IMR-90 (cell line): ENCODE measurements around the gene PRPF6. TPM values are rescaled to one million over a fixed set of nuclear protein-coding genes. Genes with fewer than 3 reads are reported as not detected.

Experiments used
- ATAC-seq: fragments of 200-7000 bp; cut with Tn5 transposase; 2 replicates; pipeline ENCODE4 v1.9.1; 2020; ENCODE audit warnings: low read depth, mild to moderate bottlenecking, moderate library complexity
- BruUV-seq: library from RNA; stranded (reverse); fragments of 400-500 nt; replicated peaks from 2 replicates; lab custom pipeline; 2021; lab: Mats Ljungman, UMichigan
- CTCF ChIA-PET: fragments of 300-600 bp; formaldehyde crosslinking; extraction: SDS; loops from one replicate; lab custom pipeline; 2021; ENCODE audit warnings: antibody characterized with exemption; lab: Yijun Ruan, JAX
- POLR2A ChIA-PET: fragments of 300-600 bp; sonication (Branson Sonifier 250); formaldehyde crosslinking; loops from one replicate; lab custom pipeline; 2022; ENCODE audit warnings: antibody characterized with exemption; ENCODE audit not compliant: unreplicated experiment; lab: Charles Lee
- DNase-seq: peaks from one replicate; pipeline ENCODE4 v3.0.0; 2013
- H2AFZ ChIP-seq: replicated peaks from 2 replicates; pipeline ENCODE3; 2013; ENCODE audit warnings: low read length, mild to moderate bottlenecking; ENCODE audit not compliant: poor library complexity
- H2AK5ac ChIP-seq: 2 replicates; pipeline ENCODE4 v1.6.1; 2013; ENCODE audit warnings: low read depth, low read length, inconsistent platforms
- H2AK9ac ChIP-seq: replicated peaks from 2 replicates; pipeline ENCODE3; 2013; ENCODE audit warnings: mild to moderate bottlenecking, low read depth, low read length, moderate library complexity; ENCODE audit not compliant: poor library complexity
- H2BK120ac ChIP-seq: 2 replicates; pipeline ENCODE4 v1.6.1; 2013; ENCODE audit warnings: low read depth, low read length, inconsistent platforms
- H2BK15ac ChIP-seq: 3 replicates; pipeline ENCODE4 v1.6.1; 2013; ENCODE audit warnings: low read depth, low read length, inconsistent platforms
- H2BK20ac ChIP-seq: 2 replicates; pipeline ENCODE4 v1.6.1; 2013; ENCODE audit warnings: low read depth, mild to moderate bottlenecking, inconsistent platforms, low read length, moderate library complexity
- H2BK5ac ChIP-seq: 2 replicates; pipeline ENCODE4 v1.6.1; 2013; ENCODE audit warnings: mild to moderate bottlenecking, low read depth, low read length, inconsistent platforms; ENCODE audit not compliant: poor library complexity, severe bottlenecking
- H3K14ac ChIP-seq: replicated peaks from 2 replicates; pipeline ENCODE4 v1.6.1; 2013; ENCODE audit warnings: low read depth, low read length, inconsistent platforms
- H3K18ac ChIP-seq: 2 replicates; pipeline ENCODE4 v1.6.1; 2013; ENCODE audit warnings: low read depth, low read length, control low read depth
- H3K23ac ChIP-seq: 2 replicates; pipeline ENCODE4 v1.6.1; 2013; ENCODE audit warnings: low read depth, low read length, inconsistent platforms
- H3K27ac ChIP-seq: 2 replicates; pipeline ENCODE4 v1.5.1; 2013; ENCODE audit warnings: mild to moderate bottlenecking, control low read depth, low read length; ENCODE audit not compliant: insufficient read depth
- H3K27me3 ChIP-seq: 2 replicates; pipeline ENCODE4 v1.6.1; 2013; ENCODE audit warnings: low read length; ENCODE audit not compliant: control insufficient read depth, insufficient read depth
- H3K36me3 ChIP-seq: 2 replicates; pipeline ENCODE4 v1.6.1; 2013; ENCODE audit warnings: low read length, mixed read lengths; ENCODE audit not compliant: control insufficient read depth, insufficient read depth
- H3K4ac ChIP-seq: 2 replicates; pipeline ENCODE4 v1.6.1; 2013; ENCODE audit warnings: low read depth, low read length, inconsistent platforms
- H3K4me1 ChIP-seq: 2 replicates; pipeline ENCODE4 v1.6.1; 2013; ENCODE audit warnings: low read length, mixed read lengths; ENCODE audit not compliant: control insufficient read depth, insufficient read depth
- H3K4me2 ChIP-seq: 2 replicates; pipeline ENCODE4 v1.6.1; 2013; ENCODE audit warnings: low read depth, mild to moderate bottlenecking, control low read depth, low read length, moderate library complexity
- H3K4me3 ChIP-seq: 2 replicates; pipeline ENCODE4 v1.5.1; 2013; ENCODE audit warnings: low read depth, mild to moderate bottlenecking, control low read depth, low read length, moderate library complexity; ENCODE audit not compliant: insufficient read depth
- H3K56ac ChIP-seq: 2 replicates; pipeline ENCODE4 v1.6.1; 2013; ENCODE audit warnings: low read length, inconsistent platforms; ENCODE audit not compliant: insufficient read depth; ENCODE audit errors: extremely low read depth
- H3K79me1 ChIP-seq, 2 experiments: 2 replicates each; pipeline ENCODE4 v1.6.1; 2013; ENCODE audit warnings: low read length in 2 of 2, inconsistent platforms in 1 of 2, low read depth in 1 of 2
- H3K9ac ChIP-seq: 2 replicates; pipeline ENCODE4 v1.6.1; 2013; ENCODE audit warnings: low read depth, low read length, control low read depth
- H3K9me1 ChIP-seq: 2 replicates; pipeline ENCODE4 v1.6.1; 2013; ENCODE audit warnings: low read length, inconsistent platforms; ENCODE audit not compliant: insufficient read depth
- H3K9me3 ChIP-seq: 2 replicates; pipeline ENCODE4 v1.6.1; 2013; ENCODE audit warnings: low read length; ENCODE audit not compliant: control insufficient read depth, insufficient read depth
- H4K20me1 ChIP-seq: 2 replicates; pipeline ENCODE4 v1.6.1; 2013; ENCODE audit warnings: low read length, inconsistent platforms; ENCODE audit not compliant: insufficient read depth
- H4K5ac ChIP-seq: 2 replicates; pipeline ENCODE4 v1.6.1; 2013; ENCODE audit warnings: mild to moderate bottlenecking, low read depth, low read length, control low read depth
- H4K8ac ChIP-seq, 2 experiments: 2 replicates each; pipeline ENCODE4 v1.6.1; 2013; ENCODE audit warnings: low read depth in 2 of 2, low read length in 2 of 2, control low read depth in 1 of 2, inconsistent platforms in 1 of 2
- H4K91ac ChIP-seq: 2 replicates; pipeline ENCODE4 v1.6.1; 2013; ENCODE audit warnings: low read depth, low read length, inconsistent platforms; ENCODE audit not compliant: insufficient read depth
- CEBPB ChIP-seq: IDR thresholded peaks from 2 replicates; pipeline ENCODE4 v1.6.1; 2012; ENCODE audit warnings: low read depth, low read length, improper control_type of control experiment
- CHD1 ChIP-seq: IDR thresholded peaks from 2 replicates; pipeline ENCODE4 v1.6.1; 2012; ENCODE audit warnings: low read depth, low read length, improper control_type of control experiment
- MAZ ChIP-seq: IDR thresholded peaks from 2 replicates; pipeline ENCODE4 v1.6.1; 2012; ENCODE audit warnings: low read depth, mild to moderate bottlenecking, low read length, improper control_type of control experiment, moderate library complexity, borderline replicate concordance
- NFE2L2 ChIP-seq: fragments of 150-350 bp; IDR thresholded peaks from 2 replicates; pipeline ENCODE4 v1.6.1; 2016; ENCODE audit warnings: low read depth, mild to moderate bottlenecking, low read length
- POLR2A ChIP-seq: IDR thresholded peaks from 2 replicates; pipeline ENCODE4 v1.6.1; 2012; ENCODE audit warnings: mild to moderate bottlenecking, low read depth, low read length
- RAD21 ChIP-seq: IDR thresholded peaks from 2 replicates; pipeline ENCODE4 v1.6.1; 2012; ENCODE audit warnings: low read length, improper control_type of control experiment
- RCOR1 ChIP-seq: IDR thresholded peaks from 2 replicates; pipeline ENCODE4 v1.6.1; 2012; ENCODE audit warnings: mild to moderate bottlenecking, low read length, improper control_type of control experiment; ENCODE audit not compliant: insufficient replicate concordance
- RFX5 ChIP-seq: IDR thresholded peaks from 2 replicates; pipeline ENCODE4 v1.8.0; 2012; ENCODE audit warnings: low read depth, mild to moderate bottlenecking, low read length, moderate library complexity
- WGBS, 2 experiments: methylation state at CpG; one replicate each; pipeline versions ENCODE4 v1.1.5 to v1.1.7; 2013; ENCODE audit warnings: missing lambda C conversion rate in 2 of 2; ENCODE audit not compliant: insufficient read length in 1 of 2; ENCODE audit errors: extremely low coverage in 2 of 2; 5-methylcytosine and 5-hydroxymethylcytosine counted together
- dilution Hi-C: fragments of 300-500 bp; cut with HindIII; formaldehyde crosslinking; loops from one replicate; pipeline ENCODE4 v1.14.3; 2018; ENCODE audit warnings: low sequenced_read_pairs; ENCODE audit not compliant: unreplicated experiment
- in situ Hi-C: fragments of 300-500 bp; cut with MboI; formaldehyde crosslinking; loops from 3 replicates; pipeline ENCODE4 v1.14.3; 2019; ENCODE audit warnings: low sequenced_read_pairs, inconsistent platforms, mixed read lengths
- intact Hi-C: fragments of 100-400 bp; cut with micrococcal nuclease; formaldehyde crosslinking; loops from 2 replicates; pipeline ENCODE4 v1.10.0; 2022
- polyA plus RNA-seq, 3 experiments: library from polyadenylated mRNA; depleted of rRNA; stranded (reverse); fragments of >200 nt; gene quantifications; 2 replicates each; pipeline ENCODE4 v1.2.3, GENCODE V29; 2012; ENCODE audit warnings: low replicate concordance in 1 of 3
- total RNA-seq: library from RNA; depleted of rRNA; stranded (reverse); fragments of >200 nt; gene quantifications from 2 replicates; pipeline ENCODE4 v1.2.3, GENCODE V29; 2012
- TF ChIP-seq, protein P1 (sequence below): fragments of 150-350 bp; IDR thresholded peaks from 2 replicates; pipeline ENCODE4 v1.6.1; 2017; ENCODE audit warnings: mild to moderate bottlenecking, antibody characterized with exemption, low read length, low read depth
- TF ChIP-seq, protein P2 (sequence below): conservative IDR thresholded peaks from 2 replicates; pipeline ENCODE4 v1.5.1; 2012; ENCODE audit warnings: mild to moderate bottlenecking, low read depth, low read length, improper control_type of control experiment
- TF ChIP-seq, protein P3 (sequence below): fragments of 150-350 bp; IDR thresholded peaks from 2 replicates; pipeline ENCODE4 v1.6.1; 2016; ENCODE audit warnings: low read depth, mild to moderate bottlenecking, low read length, moderate library complexity, borderline replicate concordance

PRPF6 gene
- total and polyA plus RNA-seq, 2 of the 4 experiments (the other 2 are of a cell fraction): 43.5 to 71.3 TPM

DNA sequence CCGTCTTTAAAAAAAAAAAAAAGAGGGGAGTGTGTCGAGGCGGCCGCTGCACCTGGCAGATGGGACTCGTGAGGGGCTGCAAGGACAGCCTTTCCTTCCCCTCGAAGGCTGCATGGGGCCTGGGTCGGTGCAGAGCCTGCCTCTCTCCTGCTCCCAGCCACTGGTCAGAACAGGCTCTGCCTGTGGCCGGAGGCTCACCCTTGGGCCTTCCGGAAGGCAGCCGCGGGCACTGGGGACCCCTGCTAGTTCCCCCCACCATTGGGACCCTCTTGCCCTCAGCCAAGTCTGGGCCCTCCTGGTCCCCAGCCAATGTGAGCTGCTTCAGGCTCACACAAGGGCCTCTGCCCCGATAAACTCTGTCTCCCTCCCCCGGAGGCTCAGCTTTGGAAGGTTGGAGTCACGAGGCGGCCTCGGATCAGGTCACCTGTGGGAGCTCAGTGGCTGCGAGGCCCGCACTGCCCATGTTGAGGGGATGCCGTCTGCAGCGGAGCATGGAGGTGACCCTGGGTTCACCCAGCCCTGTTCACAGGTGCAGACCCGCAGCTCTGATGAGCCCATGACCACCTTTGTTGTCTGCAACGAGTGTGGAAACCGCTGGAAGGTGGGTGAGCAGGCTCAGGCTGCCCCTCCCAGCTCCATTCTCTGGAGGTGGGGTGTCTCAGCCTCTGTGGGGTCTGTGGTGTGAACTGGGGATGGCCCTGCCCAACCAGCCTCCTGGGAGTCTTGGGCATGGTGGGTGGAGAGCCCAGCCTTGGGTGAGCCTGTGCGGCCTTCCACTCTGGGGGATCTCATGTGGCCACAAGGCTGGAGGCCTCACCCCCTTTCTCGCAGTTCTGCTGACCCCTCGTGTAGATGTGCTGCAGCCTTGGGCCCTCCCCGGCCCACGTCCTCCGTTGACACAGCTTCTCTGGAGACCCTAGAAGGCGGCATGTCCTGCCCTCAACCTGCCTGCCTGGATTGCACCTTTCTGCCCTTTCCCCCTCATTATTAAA, 90.7 kb downstream of the PRPF6 start (continued):
- TF ChIP-seq CHD1: no peak
- TF ChIP-seq NFE2L2: no peak

DNA sequence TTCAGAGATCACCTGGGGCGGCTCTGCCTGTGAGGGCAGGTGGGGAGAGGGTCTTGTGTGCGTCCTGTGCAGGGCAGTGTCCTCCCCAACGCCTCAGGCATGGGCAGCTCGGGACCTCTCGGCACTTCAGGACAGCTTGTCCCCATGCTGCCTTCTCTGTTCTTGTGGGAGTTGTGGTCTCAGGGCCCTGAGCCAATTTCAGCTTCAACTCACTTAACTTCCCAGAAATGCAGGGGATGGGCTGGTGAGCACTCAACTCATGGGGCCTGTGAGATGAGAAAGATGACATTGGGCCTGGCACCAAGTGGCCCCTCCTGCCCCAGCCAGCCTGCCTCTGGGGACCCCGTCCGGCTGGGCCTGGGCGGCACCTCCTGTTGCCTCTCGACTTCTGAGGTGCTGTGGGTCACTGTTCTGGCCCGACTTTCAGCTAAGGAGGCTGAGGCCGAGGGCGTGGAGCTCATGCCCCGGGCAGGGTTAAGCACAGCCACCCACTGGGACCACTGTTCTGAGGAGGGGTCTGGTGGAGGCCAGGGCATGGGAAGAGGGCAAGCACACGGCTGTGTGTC, 91.6 kb downstream of the PRPF6 start:
- Histone ChIP-seq H4K5ac (no peak overlapping the region), H2BK120ac (no peak overlapping the region), H3K4me2 (no peak overlapping the region), H3K79me1 (no peaks in the 10 kb centered on the region), H2BK20ac (no peak overlapping the region), H3K9me1 (no peaks in the 10 kb centered on the region), H2AK9ac (no peak overlapping the region), H3K56ac (no peak overlapping the region), H3K27me3 (no peaks in the 10 kb centered on the region), H3K36me3 (peaks cover 26% of the 10 kb centered on the region; the same call in 1 of the 2 replicates), H2AK5ac (no peak overlapping the region), H2BK5ac (no peak overlapping the region), H3K9ac (no peak overlapping the region), H3K9me3 (no peaks in the 10 kb centered on the region), H3K4me3 (no peak overlapping the region), H3K23ac (no peak overlapping the region), H3K27ac (no peak overlapping the region), H4K91ac (no peak overlapping the region), H2BK15ac (no peak overlapping the region), H4K20me1 (no peaks in the 10 kb centered on the region; the same call in none of the 2 replicates), H3K4me1 (no peaks in the 10 kb centered on the region), H3K4ac (no peak overlapping the region), H4K8ac (no peak overlapping the region), H3K18ac (no peak overlapping the region), H3K14ac (no peak overlapping the region), H2AFZ (no peak overlapping the region)
- ATAC-seq (no peak), DNase-seq (no peak)
- intact Hi-C loops (no loop called here), in situ Hi-C loops (no loop called here), dilution Hi-C loops (no loop called here)
- ChIA-PET CTCF (no interaction called here), POLR2A (interaction anchor here (0.9 kb wide), 1 partner anchor 10 kb away, joined by 3 read pairs; the partner anchor contains the start of gene TCEA2)
- WGBS, 2 experiments: no CpG with 5 or more reads among the region's 14 CpGs
- no TSS peak for BruUV-seq
- TF ChIP-seq MAZ (no peak), RAD21 (no peak), RFX5 (no peak), RCOR1 (no peak), CHD1 (no peak), POLR2A (no peak), CEBPB (no peak)
- TF ChIP-seq, protein P1, sequence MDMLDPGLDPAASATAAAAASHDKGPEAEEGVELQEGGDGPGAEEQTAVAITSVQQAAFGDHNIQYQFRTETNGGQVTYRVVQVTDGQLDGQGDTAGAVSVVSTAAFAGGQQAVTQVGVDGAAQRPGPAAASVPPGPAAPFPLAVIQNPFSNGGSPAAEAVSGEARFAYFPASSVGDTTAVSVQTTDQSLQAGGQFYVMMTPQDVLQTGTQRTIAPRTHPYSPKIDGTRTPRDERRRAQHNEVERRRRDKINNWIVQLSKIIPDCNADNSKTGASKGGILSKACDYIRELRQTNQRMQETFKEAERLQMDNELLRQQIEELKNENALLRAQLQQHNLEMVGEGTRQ: no peak
- TF ChIP-seq, protein P2, sequence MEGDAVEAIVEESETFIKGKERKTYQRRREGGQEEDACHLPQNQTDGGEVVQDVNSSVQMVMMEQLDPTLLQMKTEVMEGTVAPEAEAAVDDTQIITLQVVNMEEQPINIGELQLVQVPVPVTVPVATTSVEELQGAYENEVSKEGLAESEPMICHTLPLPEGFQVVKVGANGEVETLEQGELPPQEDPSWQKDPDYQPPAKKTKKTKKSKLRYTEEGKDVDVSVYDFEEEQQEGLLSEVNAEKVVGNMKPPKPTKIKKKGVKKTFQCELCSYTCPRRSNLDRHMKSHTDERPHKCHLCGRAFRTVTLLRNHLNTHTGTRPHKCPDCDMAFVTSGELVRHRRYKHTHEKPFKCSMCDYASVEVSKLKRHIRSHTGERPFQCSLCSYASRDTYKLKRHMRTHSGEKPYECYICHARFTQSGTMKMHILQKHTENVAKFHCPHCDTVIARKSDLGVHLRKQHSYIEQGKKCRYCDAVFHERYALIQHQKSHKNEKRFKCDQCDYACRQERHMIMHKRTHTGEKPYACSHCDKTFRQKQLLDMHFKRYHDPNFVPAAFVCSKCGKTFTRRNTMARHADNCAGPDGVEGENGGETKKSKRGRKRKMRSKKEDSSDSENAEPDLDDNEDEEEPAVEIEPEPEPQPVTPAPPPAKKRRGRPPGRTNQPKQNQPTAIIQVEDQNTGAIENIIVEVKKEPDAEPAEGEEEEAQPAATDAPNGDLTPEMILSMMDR: no peak
- TF ChIP-seq, protein P3, sequence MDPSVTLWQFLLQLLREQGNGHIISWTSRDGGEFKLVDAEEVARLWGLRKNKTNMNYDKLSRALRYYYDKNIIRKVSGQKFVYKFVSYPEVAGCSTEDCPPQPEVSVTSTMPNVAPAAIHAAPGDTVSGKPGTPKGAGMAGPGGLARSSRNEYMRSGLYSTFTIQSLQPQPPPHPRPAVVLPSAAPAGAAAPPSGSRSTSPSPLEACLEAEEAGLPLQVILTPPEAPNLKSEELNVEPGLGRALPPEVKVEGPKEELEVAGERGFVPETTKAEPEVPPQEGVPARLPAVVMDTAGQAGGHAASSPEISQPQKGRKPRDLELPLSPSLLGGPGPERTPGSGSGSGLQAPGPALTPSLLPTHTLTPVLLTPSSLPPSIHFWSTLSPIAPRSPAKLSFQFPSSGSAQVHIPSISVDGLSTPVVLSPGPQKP: no peak
